Stimulated activated naive CD8-positive, alpha-beta T cell treated with anti-CD3 and anti-CD28 coated beads, Interleukin-15, Interleukin-2, amounts not matched to agents 100 U/mL and 50 U/mL, for 24 hours (primary cell): ENCODE data around the gene SMARCD3.

Experiments
- ATAC-seq: fragments of 150-1000 bp; cut with Tn5 transposase; one replicate; pipeline ENCODE4 v1.10.0; 2021
- DNase-seq: peaks from one replicate; pipeline ENCODE4 v3.0.0; 2021

SMARCD3 gene

DNA sequence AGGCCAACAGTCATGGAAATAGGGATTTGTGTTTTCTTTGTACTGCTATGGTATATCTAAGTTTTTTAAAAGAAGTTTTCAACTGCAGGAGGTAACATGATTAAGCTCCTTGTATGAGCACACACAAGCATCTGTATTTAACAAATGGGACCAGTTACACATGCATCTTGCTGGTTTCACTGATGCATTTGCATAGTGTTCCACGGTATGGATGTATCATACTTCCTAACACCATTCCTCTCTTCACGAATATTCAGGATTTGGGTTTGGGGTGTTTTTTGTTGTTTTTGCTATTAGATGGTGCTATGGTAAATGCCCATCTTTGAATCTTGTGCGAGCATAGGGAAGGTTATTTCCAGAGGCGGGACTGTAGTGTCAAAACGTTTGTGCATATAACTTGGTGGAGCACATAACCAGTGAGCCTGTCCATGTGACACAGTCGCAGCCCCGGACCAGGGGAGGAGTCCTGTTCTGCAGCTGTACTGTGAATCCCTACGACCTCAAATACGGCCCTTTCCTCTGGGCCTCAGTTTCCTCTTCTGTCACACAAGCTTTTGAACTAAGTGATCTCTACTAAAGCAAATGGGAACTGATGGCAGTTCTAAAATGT, 40.1 kb downstream of the SMARCD3 start:
- no peak for DNase-seq
- no peak for ATAC-seq

DNA sequence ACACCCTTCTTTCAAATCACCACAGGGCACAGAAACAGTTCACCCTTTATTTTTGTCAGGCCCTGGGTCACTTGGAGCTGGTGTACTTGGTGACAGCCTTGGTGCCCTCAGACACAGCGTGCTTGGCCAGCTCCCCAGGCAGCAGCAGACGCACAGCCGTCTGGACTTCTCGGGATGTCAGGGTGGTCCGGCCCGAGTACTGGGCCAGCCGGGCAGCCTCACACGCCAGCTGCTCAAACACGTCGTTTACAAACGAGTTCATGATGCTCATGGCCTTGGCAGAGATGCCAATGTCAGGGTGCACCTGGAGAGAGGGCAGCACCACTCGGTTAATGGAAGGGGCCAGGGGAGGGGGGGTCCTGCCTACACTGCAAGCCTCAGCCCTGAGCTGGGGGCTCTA, 40.7 kb downstream of the SMARCD3 start:
- no peak for ATAC-seq
- no peak for DNase-seq

DNA sequence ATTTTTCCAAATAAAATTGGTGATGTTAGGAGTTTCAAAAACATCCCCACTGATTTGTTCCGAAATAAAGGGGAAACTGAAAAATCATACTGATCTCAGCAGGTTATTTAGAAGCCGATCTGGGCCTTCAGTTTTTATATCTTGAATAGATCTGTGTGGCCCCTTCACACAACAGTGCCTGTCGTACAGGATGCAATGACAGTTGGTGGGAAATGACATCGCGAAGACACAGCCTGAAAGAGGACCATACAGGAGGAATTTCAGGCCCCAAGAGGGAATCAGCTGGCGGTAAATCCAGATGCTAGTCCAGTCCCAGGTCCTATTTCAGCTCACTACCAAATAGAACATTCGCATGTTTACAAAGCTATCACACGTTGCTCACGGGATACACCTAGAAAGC, 41.2 kb downstream of the SMARCD3 start:
- ATAC-seq = no peak
- DNase-seq = no peak

DNA sequence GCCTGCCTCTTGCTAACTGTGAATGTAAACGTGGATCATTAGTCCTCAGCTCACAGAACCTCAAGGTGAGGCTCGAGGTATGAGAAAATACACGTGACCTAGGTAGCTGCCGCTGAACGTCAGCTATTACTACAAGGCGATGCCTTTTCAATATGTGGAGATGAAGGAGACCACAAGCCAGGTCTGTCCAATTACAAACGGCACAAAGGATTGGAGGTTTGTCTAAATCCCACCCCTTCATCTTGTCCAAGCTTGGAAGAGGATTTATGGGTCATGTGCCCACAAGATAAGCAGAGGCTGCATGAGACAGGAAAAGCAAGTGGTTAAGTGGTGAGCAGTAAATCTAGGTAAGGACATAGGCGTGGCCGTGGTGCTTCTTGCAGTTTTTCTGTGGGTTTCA, 41.6 kb downstream of the SMARCD3 start:
- no peak for DNase-seq
- peak; percentile 16 for ATAC-seq

DNA sequence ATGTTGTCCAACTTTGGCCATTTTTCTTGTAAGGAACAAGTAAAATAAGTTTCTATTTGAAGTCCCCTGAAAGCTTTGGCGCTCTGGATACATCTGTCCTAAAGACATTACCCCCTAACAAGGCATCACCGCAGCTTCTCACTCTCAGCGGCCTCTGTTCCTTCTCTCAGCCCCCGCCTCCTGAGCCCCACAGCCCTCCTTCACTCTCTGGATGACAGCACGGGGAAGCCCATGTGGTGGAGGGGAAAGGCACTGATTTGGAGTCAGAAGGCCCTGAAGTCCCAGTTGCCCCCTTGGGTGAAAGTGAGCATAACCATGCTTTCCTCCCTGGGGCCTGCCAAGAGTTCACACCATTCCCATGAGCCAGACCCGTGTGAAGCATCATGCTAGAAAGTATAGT, 42.8 kb downstream of the SMARCD3 start:
- no peak for ATAC-seq
- no peak for DNase-seq

DNA sequence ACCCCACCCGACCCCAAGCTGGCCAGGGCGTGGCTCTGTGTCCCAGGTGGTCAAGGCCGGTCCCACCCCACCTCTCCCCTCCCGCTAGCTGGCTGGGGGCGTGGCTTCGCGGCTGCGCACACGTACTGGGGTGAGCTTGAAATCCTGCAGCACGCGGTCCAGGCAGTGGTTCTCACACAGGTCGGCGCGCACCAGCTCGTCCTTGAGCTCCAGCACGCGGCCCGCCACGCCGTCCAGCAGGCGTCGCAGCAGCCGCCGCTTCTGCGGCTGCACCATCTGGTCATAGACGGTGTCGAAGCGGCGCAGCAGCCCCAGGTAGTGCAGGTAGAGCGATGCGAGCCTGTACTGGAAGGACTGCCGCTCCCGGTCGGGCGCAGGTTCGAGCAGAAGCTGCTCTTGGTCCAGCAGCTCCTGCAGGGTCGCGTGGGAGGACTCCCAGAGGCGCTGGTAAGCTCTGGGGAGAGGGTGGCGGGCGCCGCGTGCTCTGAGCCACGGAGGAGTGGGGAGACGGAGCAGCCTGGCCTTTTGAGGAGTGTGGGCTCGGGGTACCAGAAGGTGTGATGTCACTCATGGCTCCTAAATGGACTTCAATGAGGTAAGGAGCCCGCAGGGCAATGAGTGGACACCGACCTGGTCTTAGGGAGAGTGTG, 44.0 kb downstream of the SMARCD3 start:
- no peak for ATAC-seq
- no peak for DNase-seq

DNA sequence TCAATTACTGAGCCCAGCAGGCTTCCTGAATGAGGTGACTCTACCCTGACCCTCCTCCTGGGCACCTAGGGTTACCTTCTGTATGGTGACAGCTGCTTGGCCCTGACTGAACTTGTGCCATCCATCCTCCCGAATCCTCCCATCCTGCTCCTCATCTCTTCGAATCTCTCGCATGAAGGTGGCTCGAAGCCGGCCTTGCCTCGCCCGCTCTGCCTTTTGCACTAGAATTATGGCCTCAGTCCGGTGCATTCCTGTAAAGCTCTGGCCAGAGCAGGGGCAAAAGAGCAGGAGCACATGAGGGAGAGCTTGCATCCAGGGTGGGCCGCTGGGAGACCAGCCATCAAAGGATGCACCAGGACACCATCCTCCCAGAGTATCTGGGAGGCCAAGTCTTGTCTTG, 45.7 kb downstream of the SMARCD3 start:
- DNase-seq = no peak
- no peak for ATAC-seq

DNA sequence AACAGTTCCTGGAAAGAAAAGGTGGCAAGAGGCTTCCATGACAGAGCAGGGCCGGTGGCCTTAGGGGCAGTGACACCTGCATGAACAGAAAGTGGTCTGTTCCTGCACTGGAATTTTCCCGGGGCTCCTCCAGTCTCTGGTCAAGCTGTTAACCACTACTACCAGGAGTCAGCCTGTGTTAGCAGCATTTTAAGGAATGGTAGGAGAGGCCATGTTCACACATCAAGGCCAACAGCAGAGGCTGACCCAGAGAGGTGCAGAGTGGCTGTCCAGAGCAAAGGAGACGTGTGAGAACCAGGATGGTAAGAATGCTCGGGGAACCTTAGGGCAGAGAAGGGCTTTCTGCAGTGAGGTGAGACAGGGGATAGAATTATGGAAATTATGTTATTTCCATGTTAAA, 46.7 kb downstream of the SMARCD3 start:
- no peak for ATAC-seq
- DNase-seq = no peak

DNA sequence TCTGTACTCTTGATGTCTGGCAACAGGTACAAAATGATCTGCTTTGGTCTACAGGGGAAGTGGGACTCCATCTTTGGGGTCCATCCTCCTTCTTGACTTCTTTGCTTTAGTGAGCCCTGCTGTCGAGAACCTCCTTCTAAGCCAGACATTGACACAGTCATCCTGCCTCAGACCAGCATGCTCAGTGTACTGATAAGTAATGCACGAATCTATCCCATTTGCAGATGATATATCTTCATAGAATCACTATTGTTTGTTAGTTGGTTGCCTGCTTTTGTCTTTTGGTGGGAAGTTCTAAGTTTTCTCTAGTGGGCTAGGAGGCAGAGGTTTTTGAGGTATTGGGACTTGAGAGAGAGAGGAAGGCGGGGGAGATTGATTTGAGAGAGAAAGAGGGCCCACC, 47.1 kb downstream of the SMARCD3 start:
- DNase-seq (no peak), ATAC-seq (no peak)

DNA sequence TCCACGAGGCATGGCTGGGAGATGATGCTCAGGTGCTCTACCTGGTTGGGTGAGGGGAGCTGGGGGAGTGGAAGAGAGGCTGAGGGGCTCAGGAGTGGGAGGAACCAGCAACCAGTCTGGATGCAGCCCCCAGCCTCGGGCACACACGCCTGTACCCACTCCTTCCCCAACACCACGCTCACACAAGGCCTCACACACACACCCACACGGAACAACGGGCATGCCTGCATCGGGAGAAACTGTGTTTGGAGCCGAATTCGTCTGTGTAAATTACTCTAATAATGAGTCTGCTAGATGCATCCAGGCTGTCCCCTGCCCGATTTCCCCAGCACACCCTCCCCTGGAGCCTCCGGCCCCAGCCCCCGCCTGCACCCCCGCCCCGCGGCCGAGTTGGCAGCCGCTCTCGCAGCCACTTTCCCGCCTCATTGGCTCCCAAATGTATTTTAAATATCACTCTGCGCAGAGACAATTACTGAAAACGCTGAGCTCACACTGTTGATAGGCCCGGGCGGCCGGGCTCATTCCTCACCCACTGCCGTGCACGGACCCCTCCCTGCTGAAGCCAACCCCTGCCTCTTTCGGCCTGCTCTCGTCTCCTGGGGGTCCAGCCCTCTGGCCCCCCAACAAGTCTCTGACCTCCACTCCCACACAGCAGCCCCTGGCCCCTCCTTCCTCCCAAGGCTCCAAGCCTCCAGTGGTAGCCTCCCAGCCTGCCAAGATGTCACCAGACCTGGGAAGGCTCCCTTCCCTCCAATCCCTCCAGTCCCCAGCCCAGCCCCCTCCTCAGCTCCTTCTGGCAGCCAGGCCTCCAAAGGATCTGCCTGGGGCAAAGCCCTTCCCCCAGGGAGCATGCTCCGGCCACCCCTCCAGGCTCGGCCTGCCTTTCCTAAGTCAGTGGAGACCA, 49.3 kb downstream of the SMARCD3 start:
- no peak for DNase-seq
- ATAC-seq = no peak

DNA sequence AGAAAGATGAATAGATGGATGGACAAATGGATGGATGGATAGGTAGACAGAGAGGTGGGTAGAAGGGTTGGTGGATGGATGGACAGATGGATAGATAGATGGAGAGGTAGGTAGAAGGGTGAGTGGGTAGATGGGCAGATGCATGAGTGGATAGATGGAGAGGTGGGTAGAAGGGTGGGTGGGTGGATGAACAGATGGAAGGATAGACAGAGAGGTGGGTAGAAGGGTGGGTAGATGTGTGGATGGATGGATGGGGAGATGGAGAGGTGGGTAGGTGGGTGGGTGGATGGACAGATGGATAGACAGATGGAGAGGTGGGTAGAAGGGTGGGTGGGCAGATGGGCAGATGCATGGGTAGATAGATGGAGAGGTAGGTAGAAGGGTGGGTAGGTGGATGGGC, 50.6 kb downstream of the SMARCD3 start:
- no peak for ATAC-seq
- no peak for DNase-seq

DNA sequence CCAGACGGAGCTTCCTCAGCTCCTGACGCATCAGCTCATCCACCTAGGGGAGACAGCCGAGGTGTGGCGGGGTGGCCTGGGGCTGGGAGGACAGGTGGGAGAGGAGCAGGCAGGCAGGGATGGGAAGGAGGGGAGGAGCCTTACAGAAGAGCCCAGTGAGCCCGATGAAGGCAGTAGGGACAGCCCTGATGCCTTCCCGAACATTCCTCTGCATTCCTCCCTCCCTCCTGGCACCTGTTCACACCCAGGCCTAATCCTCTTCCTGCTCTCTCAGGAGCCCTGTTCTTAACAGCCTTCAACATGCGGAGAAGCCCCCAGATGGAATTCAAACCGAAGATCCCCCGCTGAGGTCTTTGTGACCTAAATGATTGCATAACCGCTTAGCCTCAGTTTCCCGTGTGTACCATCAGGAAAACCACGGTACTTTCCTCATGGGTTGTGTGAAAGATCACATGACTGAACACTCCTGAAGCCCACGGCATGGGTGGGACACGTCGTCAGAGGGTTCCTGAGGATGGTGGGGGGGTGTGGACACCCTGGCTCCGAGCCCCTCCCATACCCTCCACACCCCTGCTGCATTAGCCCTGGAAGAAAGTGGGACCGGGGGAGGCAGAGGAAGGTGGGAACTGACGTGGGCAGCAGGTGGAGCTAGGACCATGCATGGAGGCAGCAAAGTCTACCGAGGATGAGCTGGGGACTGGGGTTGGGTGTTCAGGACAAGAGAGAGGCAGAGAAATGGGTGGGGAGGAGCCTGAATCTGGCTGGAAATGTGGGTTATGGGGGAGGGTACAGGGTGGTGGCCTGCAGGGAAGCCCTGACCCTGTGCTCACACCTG, 52.7 kb downstream of the SMARCD3 start:
- ATAC-seq (no peak), DNase-seq (no peak)

DNA sequence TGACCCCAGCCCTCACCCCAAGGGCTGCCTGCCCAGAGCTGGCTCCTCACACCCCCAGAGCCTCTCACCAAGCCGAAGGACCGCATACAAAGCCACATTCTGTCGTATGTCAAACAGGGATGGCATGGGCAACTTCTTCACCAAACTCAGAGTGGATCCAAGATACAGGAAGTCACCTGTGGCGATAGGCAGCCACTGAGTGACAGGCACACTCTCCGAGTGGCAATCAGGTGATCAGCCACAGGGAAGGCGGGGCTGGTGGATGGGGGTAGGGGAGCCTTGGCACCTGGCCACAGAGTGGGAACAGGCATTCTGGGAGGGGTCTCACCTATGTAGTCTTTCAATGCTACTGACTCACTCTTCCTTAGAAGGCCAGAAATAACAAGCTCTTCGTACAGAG, 54.3 kb downstream of the SMARCD3 start:
- ATAC-seq (no peak), DNase-seq (no peak)

DNA sequence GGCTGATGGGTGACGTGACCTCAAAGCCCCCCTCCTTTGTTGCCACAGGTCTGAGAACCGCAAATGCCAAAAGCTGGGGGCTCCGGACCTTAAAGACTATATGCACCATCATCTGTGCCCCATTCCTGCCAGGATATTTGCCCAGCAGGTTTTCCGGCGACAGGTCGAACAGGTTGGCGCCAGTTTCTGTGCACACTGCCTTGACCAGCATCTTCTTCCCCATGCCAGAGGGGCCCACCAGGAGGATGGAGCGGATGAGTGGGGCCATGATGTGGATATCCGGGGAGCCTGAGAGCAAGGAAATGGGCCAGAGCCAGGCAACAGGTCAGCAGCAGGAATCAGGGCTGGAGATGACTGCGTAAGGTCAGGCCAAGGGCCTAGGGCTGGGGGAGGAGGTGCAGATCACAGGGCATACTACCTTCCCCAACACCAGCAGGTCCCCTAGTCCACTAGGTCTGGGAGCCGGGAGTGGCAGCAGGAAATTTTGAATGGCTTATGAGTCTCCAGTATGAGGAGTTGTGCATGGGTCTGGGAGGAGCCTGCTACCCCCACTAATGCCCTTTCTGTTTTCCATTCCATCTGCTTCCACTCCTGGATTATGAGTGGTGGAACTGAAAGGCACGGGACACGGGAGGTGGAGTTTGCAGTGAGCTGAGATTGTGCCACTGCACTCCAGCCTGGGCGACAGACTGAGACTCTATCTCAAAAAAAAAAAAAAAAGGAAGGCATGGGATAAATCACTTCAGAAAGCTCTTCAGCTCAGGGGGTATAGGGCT, 55.1 kb downstream of the SMARCD3 start:
- ATAC-seq = no peak
- DNase-seq = no peak

DNA sequence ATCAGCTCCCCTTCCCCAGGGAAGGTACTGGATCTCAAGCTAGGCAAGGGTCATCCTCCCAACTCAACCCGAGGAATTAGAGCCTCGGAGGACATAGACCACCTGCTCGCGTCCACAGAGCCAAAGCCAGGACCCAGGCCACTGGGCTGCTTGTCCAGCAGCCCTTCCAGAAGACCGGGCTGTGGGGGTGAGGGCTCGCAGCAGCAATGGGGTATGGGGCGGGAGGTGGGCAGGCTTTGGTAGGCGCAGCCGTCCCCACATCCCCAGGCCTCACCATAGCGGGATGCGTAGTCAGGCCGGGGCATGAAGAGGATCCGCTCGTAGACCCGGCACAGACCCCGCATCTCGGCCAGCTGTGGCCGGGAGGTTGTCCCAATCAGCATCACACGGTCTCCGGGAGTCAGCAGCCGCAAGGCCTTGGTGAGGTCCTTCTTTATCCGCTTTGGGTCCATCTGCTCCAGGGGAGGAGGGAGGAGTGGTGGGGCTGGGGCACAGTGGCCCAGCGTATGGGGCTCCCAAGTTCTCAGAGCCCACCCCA, 56.4 kb downstream of the SMARCD3 start:
- no peak for DNase-seq
- ATAC-seq = no peak

DNA sequence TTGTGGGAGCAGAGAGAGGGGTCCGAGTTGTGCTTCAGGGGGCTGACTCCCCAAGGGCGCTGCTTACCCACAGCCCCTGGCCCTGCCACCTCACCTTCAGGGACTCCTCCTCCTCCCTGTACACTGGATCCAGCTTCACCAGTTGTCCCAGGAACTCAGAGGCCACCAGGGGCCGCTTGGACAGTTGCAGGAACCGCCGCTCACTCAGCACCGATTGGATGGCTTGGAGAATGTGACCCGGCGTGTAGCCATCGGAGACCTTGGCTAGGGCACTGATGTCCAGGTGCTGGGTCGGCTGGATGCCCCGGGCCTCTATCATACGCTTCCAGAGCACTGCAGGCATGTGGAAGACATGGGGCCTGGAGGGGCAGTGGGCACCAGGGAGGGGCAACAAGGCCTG, 57.0 kb downstream of the SMARCD3 start:
- ATAC-seq = no peak

DNA sequence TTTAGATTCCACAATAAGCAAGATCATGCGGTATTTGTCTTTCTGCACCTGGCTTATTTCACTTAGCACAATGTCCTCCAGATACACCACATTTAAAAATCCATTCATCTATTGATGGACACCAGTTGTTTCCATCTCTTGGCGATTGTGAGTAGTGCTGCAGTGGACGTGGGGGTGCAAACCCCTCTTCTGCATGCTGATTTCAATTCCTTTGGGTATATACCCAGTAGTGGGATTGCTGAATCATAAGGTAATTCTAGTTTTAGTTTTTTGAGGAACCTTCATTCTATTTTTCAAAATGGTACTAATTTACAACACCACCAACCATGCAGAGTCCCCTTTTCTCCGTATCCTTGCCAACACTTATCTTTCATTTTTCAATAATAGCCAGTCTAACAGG, 59.5 kb downstream of the SMARCD3 start:
- ATAC-seq (no peak), DNase-seq (no peak)

More for the DNA sequence above, 57.0 kb downstream of the SMARCD3 start:
- no peak for DNase-seq
